GM10266 (cell line): ENCODE data around the gene NOXO1.

ENCODE experiments used
- DNase-seq: peaks from one replicate; pipeline ENCODE4 v3.0.0; 2012; ENCODE audit errors: extremely low spot score
- CTCF ChIP-seq: IDR thresholded peaks from 2 replicates; pipeline ENCODE4 v1.5.1; 2012; ENCODE audit warnings: mild to moderate bottlenecking, low read depth; ENCODE audit not compliant: control insufficient read depth, insufficient read depth; ENCODE audit errors: missing control alignments

Gene NOXO1

DNA sequence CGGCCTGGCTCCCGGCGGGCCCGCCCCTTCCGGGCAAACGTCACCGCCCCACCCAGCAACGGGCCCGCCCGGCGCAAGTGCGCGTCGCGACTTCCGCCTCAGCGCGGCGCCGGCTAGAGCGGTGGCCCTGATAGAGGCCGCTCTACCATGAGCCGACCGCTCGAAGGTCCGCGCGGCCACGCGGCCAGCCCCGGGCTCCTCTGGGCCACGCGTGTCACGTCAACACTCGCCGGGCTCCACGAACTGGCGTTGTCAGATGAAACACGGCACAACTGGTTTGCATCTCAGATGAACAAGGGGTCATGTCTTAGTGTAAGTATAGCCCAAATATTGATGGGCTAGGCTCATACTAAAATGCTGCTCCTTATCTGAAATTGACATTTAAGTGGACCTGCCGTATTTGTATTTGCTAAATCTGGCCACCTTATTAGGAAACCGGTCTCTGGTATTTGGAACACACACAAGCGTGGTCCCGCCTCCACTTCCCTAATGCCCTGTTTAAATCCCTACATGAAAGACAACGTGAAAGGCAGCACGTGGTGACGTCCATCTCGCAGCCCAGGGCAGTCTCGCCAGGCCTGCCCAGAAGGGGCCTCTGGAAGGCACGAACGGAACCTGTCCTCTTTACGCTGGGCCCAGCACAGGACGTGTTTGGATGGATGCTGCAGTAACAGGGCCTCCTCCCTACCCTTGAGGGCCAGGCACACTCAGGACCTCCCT, 28.7 kb upstream of the NOXO1 start, which contains the start of gene ZNF598:
Gene ZNF598 (minus strand): TSS at position 31 of the 720 bp plus-strand sequence.
- peak; percentile 98 for DNase-seq
- TF ChIP-seq CTCF = no peak

GRCh38 chr16:2009164-2009711, 28.0 kb upstream of the NOXO1 start:
- DNase-seq = no peak
- no peak for TF ChIP-seq CTCF

- no peak for TF ChIP-seq CTCF
- DNase-seq = no peak
These were observed 27.4 kb upstream of the NOXO1 start for GRCh38 chr16:2008631-2009163.

DNA sequence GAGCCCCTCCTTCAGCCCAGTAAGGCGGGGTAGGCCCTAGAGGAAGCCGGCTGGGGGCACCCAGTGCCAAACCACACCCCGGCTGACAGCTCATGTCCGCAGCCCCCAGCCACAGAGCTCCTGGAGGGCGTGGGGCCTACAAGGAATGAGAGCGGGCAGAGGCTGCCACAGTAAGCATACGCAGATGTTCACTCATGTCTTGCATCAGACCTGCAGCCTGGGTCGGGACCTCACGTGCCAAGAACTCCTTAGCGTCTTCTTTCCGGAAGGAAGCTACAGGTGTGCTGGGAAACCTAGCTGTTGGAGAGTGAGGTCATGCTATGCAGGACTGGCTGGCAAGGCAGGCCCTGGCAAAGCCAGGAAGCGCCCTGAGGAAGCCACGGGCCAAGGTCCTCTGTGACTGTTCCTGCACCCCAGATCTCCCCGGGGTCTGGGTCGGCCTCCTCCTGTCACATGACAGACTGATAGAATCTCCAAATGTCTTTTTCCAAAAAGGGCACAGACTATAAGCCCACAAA, 26.8 kb upstream of the NOXO1 start:
- no peak for DNase-seq
- no peak for TF ChIP-seq CTCF

- TF ChIP-seq CTCF = no peak
- DNase-seq = no peak
These were observed 26.0 kb upstream of the NOXO1 start for GRCh38 chr16:2007081-2007836.

DNA sequence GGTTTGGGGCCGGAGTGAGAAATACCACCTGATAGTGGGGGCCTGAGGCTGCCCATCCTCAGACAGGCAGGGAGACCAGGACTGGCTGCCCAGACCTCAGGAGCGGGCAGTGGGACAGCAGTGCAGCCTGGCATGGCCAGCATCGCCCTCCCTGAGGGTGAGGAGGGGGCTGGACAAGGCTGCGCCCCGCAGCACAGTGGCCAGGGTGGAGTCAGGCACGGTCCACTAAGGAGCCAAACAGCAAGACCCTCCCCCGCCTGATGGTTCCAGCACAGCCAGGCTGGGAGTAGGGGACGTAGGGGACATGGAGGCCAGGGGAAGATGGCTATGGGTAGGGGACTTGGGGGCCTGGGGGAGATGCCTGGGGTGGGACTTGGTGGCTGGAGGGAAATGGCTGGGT, 25.0 kb upstream of the NOXO1 start:
- TF ChIP-seq CTCF = no peak

More for the DNA sequence above, 25.0 kb upstream of the NOXO1 start:
- no peak for DNase-seq
